ENCODE results near the gene CDC42EP2.

CDC42EP2 gene

GRCh38 chr11:65298131-65298535, 16.5 kb upstream of the CDC42EP2 start:
- DNase-seq = no peak

- DNase-seq = no peak
Measured at GRCh38 chr11:65298655-65299179, 15.9 kb upstream of the CDC42EP2 start.

- DNase-seq = no peak
Measured at GRCh38 chr11:65300621-65301275, 13.9 kb upstream of the CDC42EP2 start.

GRCh38 chr11:65301491-65302329, 13.0 kb upstream of the CDC42EP2 start:
- DNase-seq = no peak

- DNase-seq = no peak
Measured at GRCh38 chr11:65303555-65303954, 11.1 kb upstream of the CDC42EP2 start.

GRCh38 chr11:65304110-65304509, 10.6 kb upstream of the CDC42EP2 start:
- DNase-seq = no peak

- no peak for DNase-seq
Measured at GRCh38 chr11:65304613-65305012, 10.1 kb upstream of the CDC42EP2 start.

GRCh38 chr11:65305501-65306268, 9.0 kb upstream of the CDC42EP2 start:
- no peak for DNase-seq

GRCh38 chr11:65307298-65308229, 7.1 kb upstream of the CDC42EP2 start:
- no peak for DNase-seq

- no peak for DNase-seq
Measured at GRCh38 chr11:65308281-65308891, 6.3 kb upstream of the CDC42EP2 start.

- DNase-seq = no peak
Measured at GRCh38 chr11:65309006-65309405, 5.7 kb upstream of the CDC42EP2 start.

- DNase-seq = no peak
Measured at GRCh38 chr11:65310215-65310614, 4.5 kb upstream of the CDC42EP2 start.

GRCh38 chr11:65310736-65311135, 3.9 kb upstream of the CDC42EP2 start:
- DNase-seq = no peak

- DNase-seq = no peak
Measured at GRCh38 chr11:65311170-65311678, 3.4 kb upstream of the CDC42EP2 start.

- peak; percentile 74 to 81 for DNase-seq
Measured at GRCh38 chr11:65315204-65315865, 669 bp downstream of the CDC42EP2 start.

GRCh38 chr11:65315866-65316226, 1.2 kb downstream of the CDC42EP2 start:
- no peak for DNase-seq

GRCh38 chr11:65316227-65317024, 1.8 kb downstream of the CDC42EP2 start:
- DNase-seq = no peak

GRCh38 chr11:65317025-65317786, 2.5 kb downstream of the CDC42EP2 start:
- no peak for DNase-seq

- DNase-seq = no peak
Measured at GRCh38 chr11:65320386-65321075, 5.9 kb downstream of the CDC42EP2 start.
